GM12801 (cell line): ENCODE measurements around the gene MSH5.

Experiments used
- CTCF ChIP-seq: IDR thresholded peaks from one replicate; pipeline ENCODE4 v1.5.1; 2011; ENCODE audit warnings: control low read depth; ENCODE audit not compliant: insufficient read length; ENCODE audit errors: extremely low read depth

Gene MSH5

GRCh38 chr6:31775184-31775583, 35.4 kb downstream of the MSH5 start:
- no peak for TF ChIP-seq CTCF

GRCh38 chr6:31775633-31776484, 36.1 kb downstream of the MSH5 start:
- no peak for TF ChIP-seq CTCF

- TF ChIP-seq CTCF, result no peak
Observed at GRCh38 chr6:31776485-31776988, 36.7 kb downstream of the MSH5 start.

- TF ChIP-seq CTCF, result no peak
Observed at GRCh38 chr6:31776989-31777666, 37.3 kb downstream of the MSH5 start, which contains the start of gene VWA7. VWA7 (minus strand) TSS chr6:31777328; CDS start chr6:31776779, 549 bp downstream.

- no peak for TF ChIP-seq CTCF
Observed at GRCh38 chr6:31777667-31778050, 37.9 kb downstream of the MSH5 start.

GRCh38 chr6:31778193-31778592, 38.4 kb downstream of the MSH5 start:
- no peak for TF ChIP-seq CTCF
